Measurements from ENCODE around the gene AQP2. TPM values are rescaled to one million over a fixed set of nuclear protein-coding genes. Genes with fewer than 3 reads are reported as not detected.
A peak's percentile ranks its signal among the peaks of the same experiment; 100 is the strongest.

The AQP2 gene
- polyA plus RNA-seq, 6 donors from 2014 or later = not detected

- H3K9me3 Mint-ChIP-seq = peaks cover 0 to 4% (median 0%) of the 10 kb centered on the region in 7 donors
- peaks cover 8 to 15% (median 11%) of the 10 kb centered on the region in 3 donors for H3K4me1 Mint-ChIP-seq
- ATAC-seq (ENCODE audit: low read depth in 2 of 2) (no peak), DNase-seq (no peak)
- no peak overlapping the region for H3K27ac Mint-ChIP-seq
- peaks cover 60 to 85% (median 82%) of the 10 kb centered on the region in 3 donors for H3K27me3 Mint-ChIP-seq
- peaks cover 4 to 10% of the 10 kb centered on the region in 2 donors for H3K36me3 Mint-ChIP-seq
- peak overlapping the region in 6 of 8 donors; percentile 50 to 79 (median 68) for H3K4me3 Mint-ChIP-seq
Measured at GRCh38 chr12:49959685-49960473, 9.3 kb downstream of the AQP2 start.

GRCh38 chr12:49960474-49961110, 10.1 kb downstream of the AQP2 start:
- peak overlapping the region; percentile 50 to 84 (median 68) for H3K4me3 Mint-ChIP-seq

GRCh38 chr12:49961111-49961922, 10.8 kb downstream of the AQP2 start, which contains the start of gene AQP5:
TSS of gene AQP5 (plus strand) at chr12:49961872. CDS start at chr12:49962018, 146 bp downstream.
- peaks cover 4 to 10% of the 10 kb centered on the region in 2 donors for H3K36me3 Mint-ChIP-seq
- ATAC-seq (ENCODE audit: low read depth in 2 of 2) = peak in 1 of 2 donors; percentile 27
- H3K27me3 Mint-ChIP-seq = peaks cover 59 to 87% (median 87%) of the 10 kb centered on the region in 3 donors
- peaks cover 0 to 4% (median 0%) of the 10 kb centered on the region in 7 donors for H3K9me3 Mint-ChIP-seq
- no peak for DNase-seq
- H3K4me1 Mint-ChIP-seq = peaks cover 8 to 12% (median 11%) of the 10 kb centered on the region in 3 donors
- H3K4me3 Mint-ChIP-seq = peak within 1 kb of the TSS; percentile 50 to 84 (median 76)
- peak within 1 kb of the TSS in 1 of 6 donors; percentile 59 for H3K27ac Mint-ChIP-seq

More at GRCh38 chr12:49960474-49961110, 10.1 kb downstream of the AQP2 start:
- no peak for ATAC-seq (ENCODE audit: low read depth in 2 of 2)
- Mint-ChIP-seq H3K27ac (peak overlapping the region in 2 of 6 donors; percentile 57 to 59), H3K36me3 (peaks cover 4 to 10% of the 10 kb centered on the region in 2 donors), H3K4me1 (peaks cover 8 to 15% (median 11%) of the 10 kb centered on the region in 3 donors), H3K27me3 (peaks cover 58 to 86% (median 84%) of the 10 kb centered on the region in 3 donors), H3K9me3 (peaks cover 0 to 4% (median 0%) of the 10 kb centered on the region in 7 donors)
- DNase-seq = no peak

GRCh38 chr12:49961993-49962764, 11.6 kb downstream of the AQP2 start:
- peaks cover 0 to 4% (median 0%) of the 10 kb centered on the region in 7 donors for H3K9me3 Mint-ChIP-seq
- H3K36me3 Mint-ChIP-seq = peaks cover 4 to 10% of the 10 kb centered on the region in 2 donors
- ATAC-seq (ENCODE audit: low read depth in 2 of 2) (no peak), DNase-seq (no peak)
- peak overlapping the region in 7 of 8 donors; percentile 19 to 82 (median 63) for H3K4me3 Mint-ChIP-seq
- H3K27ac Mint-ChIP-seq = no peak overlapping the region
- H3K4me1 Mint-ChIP-seq = peaks cover 12 to 17% (median 15%) of the 10 kb centered on the region in 3 donors
- peaks cover 54 to 87% (median 87%) of the 10 kb centered on the region in 3 donors for H3K27me3 Mint-ChIP-seq

GRCh38 chr12:49962861-49963765, 12.6 kb downstream of the AQP2 start:
- H3K36me3 Mint-ChIP-seq = peaks cover 4 to 10% of the 10 kb centered on the region in 2 donors
- H3K27ac Mint-ChIP-seq = no peak overlapping the region
- ATAC-seq (ENCODE audit: low read depth in 2 of 2) (no peak), DNase-seq (no peak)
- H3K4me1 Mint-ChIP-seq = peaks cover 14 to 19% (median 18%) of the 10 kb centered on the region in 3 donors
- peak overlapping the region in 6 of 8 donors; percentile 19 to 82 (median 54) for H3K4me3 Mint-ChIP-seq
- peaks cover 45 to 81% (median 79%) of the 10 kb centered on the region in 3 donors for H3K27me3 Mint-ChIP-seq
- peaks cover 0 to 4% (median 0%) of the 10 kb centered on the region in 7 donors for H3K9me3 Mint-ChIP-seq

- peaks cover 4 to 10% of the 10 kb centered on the region in 2 donors for H3K36me3 Mint-ChIP-seq
- no peak overlapping the region for H3K27ac Mint-ChIP-seq
- peaks cover 14 to 21% (median 18%) of the 10 kb centered on the region in 3 donors for H3K4me1 Mint-ChIP-seq
- no peak for DNase-seq
- H3K9me3 Mint-ChIP-seq = peaks cover 0 to 4% (median 0%) of the 10 kb centered on the region in 7 donors
- ATAC-seq (ENCODE audit: low read depth in 2 of 2) = no peak
- peaks cover 34 to 70% (median 69%) of the 10 kb centered on the region in 3 donors for H3K27me3 Mint-ChIP-seq
- no peak overlapping the region for H3K4me3 Mint-ChIP-seq
Measured at GRCh38 chr12:49963976-49964815, 13.7 kb downstream of the AQP2 start.

GRCh38 chr12:49964849-49965624, 14.5 kb downstream of the AQP2 start:
- H3K4me3 Mint-ChIP-seq = no peak overlapping the region
- peaks cover 0 to 4% (median 0%) of the 10 kb centered on the region in 7 donors for H3K9me3 Mint-ChIP-seq
- ATAC-seq (ENCODE audit: low read depth in 2 of 2) = no peak
- peaks cover 14 to 21% (median 18%) of the 10 kb centered on the region in 3 donors for H3K4me1 Mint-ChIP-seq
- H3K27ac Mint-ChIP-seq = no peak overlapping the region
- peaks cover 25 to 62% (median 60%) of the 10 kb centered on the region in 3 donors for H3K27me3 Mint-ChIP-seq
- peaks cover 4 to 10% of the 10 kb centered on the region in 2 donors for H3K36me3 Mint-ChIP-seq
- DNase-seq = no peak

- H3K4me1 Mint-ChIP-seq = peaks cover 7 to 13% (median 10%) of the 10 kb centered on the region in 3 donors
- DNase-seq (no peak), ATAC-seq (ENCODE audit: low read depth in 2 of 2) (no peak)
- no peak overlapping the region for H3K27ac Mint-ChIP-seq
- H3K36me3 Mint-ChIP-seq = peaks cover 0 to 2% of the 10 kb centered on the region in 2 donors
- no peaks in the 10 kb centered on the region for H3K9me3 Mint-ChIP-seq
- H3K27me3 Mint-ChIP-seq = peaks cover 17 to 54% (median 52%) of the 10 kb centered on the region in 3 donors
- no peak overlapping the region for H3K4me3 Mint-ChIP-seq
Measured at GRCh38 chr12:49965836-49966235, 15.3 kb downstream of the AQP2 start.

GRCh38 chr12:49966511-49967041, 16.0 kb downstream of the AQP2 start:
- ATAC-seq (ENCODE audit: low read depth in 2 of 2) = no peak
- H3K27me3 Mint-ChIP-seq = peaks cover 17 to 52% (median 50%) of the 10 kb centered on the region in 3 donors
- H3K9me3 Mint-ChIP-seq = no peaks in the 10 kb centered on the region
- H3K4me1 Mint-ChIP-seq = peaks cover 6 to 12% (median 10%) of the 10 kb centered on the region in 3 donors
- H3K4me3 Mint-ChIP-seq = peak overlapping the region in 5 of 8 donors; percentile 41 to 83 (median 81)
- no peaks in the 10 kb centered on the region for H3K36me3 Mint-ChIP-seq
- no peak for DNase-seq
- peak overlapping the region in 1 of 6 donors; percentile 49 for H3K27ac Mint-ChIP-seq
